HG03175 (cell line): ENCODE results near the gene PHPT1.
"Not testable (repeated sequence)": the region's sequence is repeated elsewhere in the genome, so short reads cannot be mapped to it uniquely, and the experiment has no call there.

ENCODE experiments used
- ATAC-seq: cut with Tn5 transposase; IDR thresholded peaks from one replicate; pipeline ENCODE4 v1.9.1; 2021; ENCODE audit warnings: mild to moderate bottlenecking, moderate library complexity; ENCODE audit not compliant: unreplicated experiment

Gene PHPT1

GRCh38 chr9:136858452-136858843 is 9.2 kb downstream of the PHPT1 start:
- no peak for ATAC-seq

DNA sequence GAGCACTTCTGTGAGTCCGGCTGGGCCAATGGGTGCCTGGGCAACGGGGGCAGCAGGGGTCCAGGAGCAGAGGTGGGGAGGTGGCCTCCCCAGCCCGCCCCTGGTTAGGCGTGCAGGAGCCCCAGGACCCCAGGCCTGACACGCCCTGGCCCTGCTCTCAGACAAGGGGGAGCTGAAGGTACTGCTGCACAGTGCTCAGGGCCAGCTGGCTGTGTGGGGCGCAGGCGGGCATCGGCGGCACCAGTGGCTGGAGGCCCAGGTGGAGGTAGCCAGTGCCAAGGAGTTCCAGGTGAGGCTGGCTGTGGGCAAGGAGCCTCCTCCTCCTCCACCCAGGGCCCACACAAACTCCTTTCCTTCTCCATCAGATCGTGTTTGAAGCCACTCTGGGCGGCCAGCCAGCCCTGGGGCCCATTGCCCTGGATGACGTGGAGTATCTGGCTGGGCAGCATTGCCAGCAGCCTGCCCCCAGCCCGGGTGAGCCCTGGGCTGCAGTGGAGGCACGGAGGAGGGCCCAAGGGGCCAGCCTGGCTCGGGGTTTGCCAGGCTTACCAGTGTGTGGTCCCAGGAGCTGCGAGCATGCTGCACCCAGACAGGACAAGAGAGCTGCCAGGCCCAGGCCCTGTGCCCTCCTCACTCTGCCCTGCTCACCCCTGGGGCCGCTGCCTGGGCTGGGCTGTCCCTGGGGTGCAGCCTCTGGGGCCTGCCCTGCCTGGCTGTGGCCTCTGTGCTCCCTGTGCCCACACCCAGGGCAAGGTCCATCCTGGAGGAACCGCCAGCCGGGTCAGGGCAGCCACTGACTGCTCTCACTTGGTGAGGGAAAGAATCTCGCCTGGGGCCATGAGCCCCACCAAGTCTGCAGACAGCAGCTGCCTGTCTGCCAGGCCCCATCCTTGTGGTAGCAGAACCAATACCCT is 9.9 kb downstream of the PHPT1 start:
- no peak for ATAC-seq

DNA sequence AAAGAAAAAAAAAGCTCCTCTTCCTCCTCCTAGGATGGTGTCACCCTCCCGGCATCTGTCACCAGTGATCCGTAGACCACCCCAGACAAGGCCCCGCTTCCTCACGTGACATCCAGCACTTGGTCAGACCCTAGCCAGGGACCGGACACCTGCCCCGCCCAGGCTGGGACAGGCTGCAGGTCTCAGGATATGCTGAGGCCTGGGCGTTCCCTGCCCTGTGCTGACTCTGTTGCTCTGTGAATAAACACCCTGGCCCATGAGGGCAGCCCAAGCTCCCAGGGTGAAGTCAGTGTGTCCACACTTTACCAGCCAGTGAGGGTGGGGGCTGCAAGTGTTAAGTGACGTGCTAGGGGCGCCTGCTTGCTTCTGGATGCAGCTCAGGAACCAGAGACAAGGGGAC is 11.3 kb downstream of the PHPT1 start:
- no peak for ATAC-seq

- no peak for ATAC-seq
Measured at GRCh38 chr9:136860933-136861873, 12.0 kb downstream of the PHPT1 start.

- ATAC-seq: no peak
Measured at GRCh38 chr9:136861874-136862457, 12.8 kb downstream of the PHPT1 start.

DNA sequence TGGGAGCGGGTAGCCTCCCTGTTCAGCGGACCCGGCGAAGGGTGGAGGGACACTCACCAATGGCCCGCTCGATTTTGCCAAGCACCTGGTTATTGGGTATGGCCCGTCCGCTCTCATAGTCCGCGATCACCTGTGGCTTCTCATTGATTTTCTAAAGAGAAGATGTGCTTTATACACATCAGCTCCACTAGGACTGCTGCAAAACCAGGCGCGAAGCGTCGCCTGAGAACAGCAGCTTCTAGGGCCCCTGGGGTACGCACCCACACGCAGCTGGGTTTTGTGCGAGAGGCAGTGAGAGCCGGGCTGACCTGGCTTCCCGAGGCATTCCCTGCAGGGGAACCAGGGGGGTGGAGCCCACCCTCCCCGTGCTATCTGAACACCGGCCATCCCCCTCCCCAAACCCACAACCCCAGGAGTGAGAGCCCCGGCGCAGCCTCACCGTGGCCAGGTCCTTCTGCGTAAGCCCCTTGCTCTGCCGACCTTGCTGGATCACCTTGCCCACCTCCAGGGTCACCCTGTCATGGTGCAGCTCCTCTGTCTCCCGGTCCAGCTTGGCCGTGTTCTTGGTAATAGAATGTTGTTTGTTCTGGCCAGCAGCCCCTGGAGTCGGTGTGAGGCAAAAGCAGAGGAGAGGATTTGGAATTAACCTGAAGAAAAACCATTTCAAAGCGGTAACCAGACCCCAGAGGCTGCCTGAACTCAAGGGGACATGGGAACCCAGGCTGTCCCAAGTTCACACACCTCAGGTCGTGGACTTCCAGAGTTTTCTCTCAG is 13.8 kb downstream of the PHPT1 start:
- no peak for ATAC-seq

GRCh38 chr9:136863623-136864273 is 14.5 kb downstream of the PHPT1 start:
- ATAC-seq: no peak

GRCh38 chr9:136865041-136865767 is 16.0 kb downstream of the PHPT1 start:
- no peak for ATAC-seq

DNA sequence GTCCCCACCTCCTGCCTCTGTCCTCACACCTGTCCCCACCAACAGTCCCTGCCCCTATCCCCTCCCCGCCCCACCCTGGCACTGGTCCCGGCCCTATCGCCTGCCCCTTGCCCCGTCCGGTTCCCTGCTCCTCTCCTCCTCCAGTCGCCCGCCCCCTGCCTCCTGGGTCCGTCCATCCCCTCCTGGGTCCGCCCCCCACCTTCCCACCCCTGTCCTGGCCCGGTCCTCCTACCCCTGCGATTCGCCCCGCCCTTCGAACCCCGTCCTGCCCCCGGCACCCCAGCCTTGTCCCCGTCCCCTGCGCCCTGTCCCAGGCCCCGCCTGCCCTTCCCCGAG is 16.5 kb downstream of the PHPT1 start:
- no peak for ATAC-seq

- ATAC-seq: not testable (repeated sequence)
Measured at GRCh38 chr9:136866898-136867421, 17.8 kb downstream of the PHPT1 start.

DNA sequence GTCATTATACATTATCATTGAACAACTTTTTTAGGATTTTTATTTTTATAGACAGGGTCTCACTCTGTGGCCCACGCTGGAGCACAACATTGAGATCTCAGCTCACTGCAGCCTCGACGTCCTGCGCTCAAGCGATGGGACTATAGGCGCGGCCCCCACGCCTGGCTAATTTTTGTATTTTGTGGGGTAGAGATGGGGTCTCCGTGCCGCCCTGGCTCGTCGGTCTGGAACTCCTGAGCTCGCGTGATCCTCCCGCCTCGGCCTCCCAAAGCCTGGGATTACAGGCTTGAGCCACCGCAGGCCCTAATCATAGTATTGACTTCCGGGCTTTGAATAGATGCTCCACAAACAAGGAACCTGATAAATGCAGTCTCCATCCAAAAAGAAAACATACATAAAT is 18.3 kb downstream of the PHPT1 start:
- no peak for ATAC-seq

- ATAC-seq: no peak
Measured at GRCh38 chr9:136867917-136868316, 18.7 kb downstream of the PHPT1 start.

GRCh38 chr9:136868644-136869043 is 19.4 kb downstream of the PHPT1 start:
- no peak for ATAC-seq

- ATAC-seq: not testable (repeated sequence)
Measured at GRCh38 chr9:136869611-136870010, 20.4 kb downstream of the PHPT1 start.

GRCh38 chr9:136875155-136875554 is 25.9 kb downstream of the PHPT1 start:
- no peak for ATAC-seq

GRCh38 chr9:136876476-136876875 is 27.3 kb downstream of the PHPT1 start:
- ATAC-seq: no peak

DNA sequence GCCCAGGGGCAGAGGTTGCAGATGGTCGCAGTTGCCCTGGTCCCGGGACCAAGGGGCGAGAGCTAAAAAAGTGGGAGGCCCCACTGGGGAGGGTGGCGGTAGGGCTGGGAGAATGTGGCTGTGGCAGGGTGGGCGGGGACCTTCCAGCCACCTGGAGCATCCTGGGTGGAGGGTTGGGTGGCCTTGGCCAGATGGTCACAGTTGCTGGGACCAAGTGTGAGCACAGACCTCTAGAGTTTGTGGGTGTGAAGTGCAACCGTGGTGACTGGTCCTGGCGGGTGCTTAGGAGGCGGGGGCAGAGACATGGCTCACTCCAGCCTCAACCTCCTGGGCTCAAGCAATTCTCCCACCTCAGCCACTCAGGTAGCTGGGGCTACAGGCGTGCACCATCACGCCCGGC is 31.4 kb downstream of the PHPT1 start:
- no peak for ATAC-seq

DNA sequence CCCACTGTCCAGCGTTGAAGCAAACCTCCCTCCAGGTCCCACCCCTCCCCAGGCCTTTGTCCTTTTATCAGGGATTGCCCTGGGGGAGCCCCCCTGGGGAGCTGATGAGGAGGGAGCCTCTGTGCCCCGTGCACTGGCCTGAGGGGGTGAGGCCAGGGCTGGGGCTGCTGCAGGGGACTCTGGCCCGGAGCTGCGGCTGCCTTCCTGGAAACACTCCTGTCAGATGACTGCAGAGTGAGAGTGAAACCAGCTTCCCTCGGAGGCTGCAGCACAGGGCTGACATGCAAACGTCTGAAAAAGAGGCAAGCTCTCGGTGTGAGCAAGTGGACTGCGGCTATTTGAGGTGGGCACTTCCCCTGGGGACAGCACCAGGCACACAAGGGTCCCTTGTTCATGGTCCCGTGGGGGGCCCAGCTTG is 32.5 kb downstream of the PHPT1 start:
- no peak for ATAC-seq
